ENCODE data around the gene LSG1.

Gene LSG1

GRCh38 chr3:194687638-194688199, 15.7 kb upstream of the LSG1 start:
- DNase-seq (ENCODE audit: extremely low read depth in 1 of 2, low read depth in 1 of 2), result peak; percentile 36 to 66

- DNase-seq (ENCODE audit: extremely low read depth in 1 of 2, low read depth in 1 of 2), result peak in 1 of 2 donors; percentile 22
These were observed 15.0 kb upstream of the LSG1 start for GRCh38 chr3:194686816-194687637.

GRCh38 chr3:194686414-194686815, 14.4 kb upstream of the LSG1 start:
- no peak for DNase-seq (ENCODE audit: extremely low read depth in 1 of 2, low read depth in 1 of 2)

GRCh38 chr3:194685718-194686413, 13.9 kb upstream of the LSG1 start, which contains the start of gene FAM43A:
FAM43A (plus strand) TSS chr3:194685883; CDS start chr3:194686827, 944 bp downstream.
- DNase-seq (ENCODE audit: extremely low read depth in 1 of 2, low read depth in 1 of 2), result peak; percentile 27 to 70

GRCh38 chr3:194685065-194685717, 13.2 kb upstream of the LSG1 start:
- no peak for DNase-seq (ENCODE audit: extremely low read depth in 1 of 2, low read depth in 1 of 2)

- no peak for DNase-seq (ENCODE audit: extremely low read depth in 1 of 2, low read depth in 1 of 2)
These were observed 11.4 kb upstream of the LSG1 start for GRCh38 chr3:194683380-194683779.

GRCh38 chr3:194682694-194683310, 10.8 kb upstream of the LSG1 start:
- DNase-seq (ENCODE audit: extremely low read depth in 1 of 2, low read depth in 1 of 2), result peak in 1 of 2 donors; percentile 38

- DNase-seq (ENCODE audit: extremely low read depth in 1 of 2, low read depth in 1 of 2), result no peak
These were observed 10.2 kb upstream of the LSG1 start for GRCh38 chr3:194682189-194682693.

GRCh38 chr3:194680888-194681615, 9.1 kb upstream of the LSG1 start:
- DNase-seq (ENCODE audit: extremely low read depth in 1 of 2, low read depth in 1 of 2), result no peak

- DNase-seq (ENCODE audit: extremely low read depth in 1 of 2, low read depth in 1 of 2), result no peak
These were observed 4.5 kb upstream of the LSG1 start for GRCh38 chr3:194676471-194676870.

- DNase-seq (ENCODE audit: extremely low read depth in 1 of 2, low read depth in 1 of 2), result no peak
These were observed 3.7 kb upstream of the LSG1 start for GRCh38 chr3:194675680-194676079.

GRCh38 chr3:194675081-194675640, 3.2 kb upstream of the LSG1 start:
- DNase-seq (ENCODE audit: extremely low read depth in 1 of 2, low read depth in 1 of 2), result no peak

- no peak for DNase-seq (ENCODE audit: extremely low read depth in 1 of 2, low read depth in 1 of 2)
These were observed 1.8 kb upstream of the LSG1 start for GRCh38 chr3:194673761-194674160.

GRCh38 chr3:194672876-194673275, 885 bp upstream of the LSG1 start:
- no peak for DNase-seq (ENCODE audit: extremely low read depth in 1 of 2, low read depth in 1 of 2)

- DNase-seq (ENCODE audit: extremely low read depth in 1 of 2, low read depth in 1 of 2), result no peak
These were observed 486 bp downstream of the LSG1 start for GRCh38 chr3:194671511-194671899.

- DNase-seq (ENCODE audit: extremely low read depth in 1 of 2, low read depth in 1 of 2), result no peak
These were observed 4.6 kb downstream of the LSG1 start for GRCh38 chr3:194667363-194667762.

GRCh38 chr3:194664857-194665256, 7.1 kb downstream of the LSG1 start:
- DNase-seq (ENCODE audit: extremely low read depth in 1 of 2, low read depth in 1 of 2), result no peak

GRCh38 chr3:194661946-194662345, 10.0 kb downstream of the LSG1 start:
- no peak for DNase-seq (ENCODE audit: extremely low read depth in 1 of 2, low read depth in 1 of 2)

GRCh38 chr3:194661374-194661773, 10.6 kb downstream of the LSG1 start:
- DNase-seq (ENCODE audit: extremely low read depth in 1 of 2, low read depth in 1 of 2), result no peak

GRCh38 chr3:194659778-194660177, 12.2 kb downstream of the LSG1 start:
- no peak for DNase-seq (ENCODE audit: extremely low read depth in 1 of 2, low read depth in 1 of 2)
